WTC11 (cell line): ENCODE results near the gene RAI1.

ENCODE experiments used
- NR3C1 ChIP-seq: sonication (generic); formaldehyde crosslinking; conservative IDR thresholded peaks from 2 replicates; pipeline ENCODE4 v1.8.1; 2023; ENCODE audit warnings: low read depth, mild to moderate bottlenecking, missing genetic modification reagents
- TCF7 ChIP-seq: sonication (generic); formaldehyde crosslinking; IDR thresholded peaks from 2 replicates; pipeline ENCODE4 v1.8.0; 2022; ENCODE audit warnings: mild to moderate bottlenecking, low read depth, missing genetic modification reagents, moderate library complexity
- ZNF138 ChIP-seq: sonication (generic); formaldehyde crosslinking; conservative IDR thresholded peaks from 2 replicates; pipeline ENCODE4 v1.8.1; 2022; ENCODE audit warnings: mild to moderate bottlenecking, moderate library complexity, missing genetic modification reagents
- TF ChIP-seq, protein P1 (sequence below): sonication (generic); formaldehyde crosslinking; IDR thresholded peaks from 2 replicates; pipeline ENCODE4 v1.8.1; 2022; ENCODE audit warnings: low read depth, mild to moderate bottlenecking, moderate library complexity, missing genetic modification reagents, borderline replicate concordance
- TF ChIP-seq, protein P2 (sequence below): fragments of 200-600 bp; IDR thresholded peaks from 2 replicates; pipeline ENCODE4 v1.8.0; 2022; ENCODE audit warnings: antibody characterized with exemption

- TF ChIP-seq, protein P1, sequence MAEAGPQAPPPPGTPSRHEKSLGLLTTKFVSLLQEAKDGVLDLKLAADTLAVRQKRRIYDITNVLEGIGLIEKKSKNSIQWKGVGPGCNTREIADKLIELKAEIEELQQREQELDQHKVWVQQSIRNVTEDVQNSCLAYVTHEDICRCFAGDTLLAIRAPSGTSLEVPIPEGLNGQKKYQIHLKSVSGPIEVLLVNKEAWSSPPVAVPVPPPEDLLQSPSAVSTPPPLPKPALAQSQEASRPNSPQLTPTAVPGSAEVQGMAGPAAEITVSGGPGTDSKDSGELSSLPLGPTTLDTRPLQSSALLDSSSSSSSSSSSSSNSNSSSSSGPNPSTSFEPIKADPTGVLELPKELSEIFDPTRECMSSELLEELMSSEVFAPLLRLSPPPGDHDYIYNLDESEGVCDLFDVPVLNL: no peak
- TF ChIP-seq, protein P2, sequence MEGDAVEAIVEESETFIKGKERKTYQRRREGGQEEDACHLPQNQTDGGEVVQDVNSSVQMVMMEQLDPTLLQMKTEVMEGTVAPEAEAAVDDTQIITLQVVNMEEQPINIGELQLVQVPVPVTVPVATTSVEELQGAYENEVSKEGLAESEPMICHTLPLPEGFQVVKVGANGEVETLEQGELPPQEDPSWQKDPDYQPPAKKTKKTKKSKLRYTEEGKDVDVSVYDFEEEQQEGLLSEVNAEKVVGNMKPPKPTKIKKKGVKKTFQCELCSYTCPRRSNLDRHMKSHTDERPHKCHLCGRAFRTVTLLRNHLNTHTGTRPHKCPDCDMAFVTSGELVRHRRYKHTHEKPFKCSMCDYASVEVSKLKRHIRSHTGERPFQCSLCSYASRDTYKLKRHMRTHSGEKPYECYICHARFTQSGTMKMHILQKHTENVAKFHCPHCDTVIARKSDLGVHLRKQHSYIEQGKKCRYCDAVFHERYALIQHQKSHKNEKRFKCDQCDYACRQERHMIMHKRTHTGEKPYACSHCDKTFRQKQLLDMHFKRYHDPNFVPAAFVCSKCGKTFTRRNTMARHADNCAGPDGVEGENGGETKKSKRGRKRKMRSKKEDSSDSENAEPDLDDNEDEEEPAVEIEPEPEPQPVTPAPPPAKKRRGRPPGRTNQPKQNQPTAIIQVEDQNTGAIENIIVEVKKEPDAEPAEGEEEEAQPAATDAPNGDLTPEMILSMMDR: no peak
- TF ChIP-seq NR3C1 (CRISPR knock-in tag) (no peak), TCF7 (CRISPR knock-in tag) (no peak), ZNF138 (CRISPR knock-in tag) (no peak)
Measured at GRCh38 chr17:17830740-17831207, 149.5 kb downstream of the RAI1 start.
